ENCODE results near the gene KCNMB2.
A peak's percentile ranks its signal among the peaks of the same experiment; 100 is the strongest.

Gene KCNMB2

DNA sequence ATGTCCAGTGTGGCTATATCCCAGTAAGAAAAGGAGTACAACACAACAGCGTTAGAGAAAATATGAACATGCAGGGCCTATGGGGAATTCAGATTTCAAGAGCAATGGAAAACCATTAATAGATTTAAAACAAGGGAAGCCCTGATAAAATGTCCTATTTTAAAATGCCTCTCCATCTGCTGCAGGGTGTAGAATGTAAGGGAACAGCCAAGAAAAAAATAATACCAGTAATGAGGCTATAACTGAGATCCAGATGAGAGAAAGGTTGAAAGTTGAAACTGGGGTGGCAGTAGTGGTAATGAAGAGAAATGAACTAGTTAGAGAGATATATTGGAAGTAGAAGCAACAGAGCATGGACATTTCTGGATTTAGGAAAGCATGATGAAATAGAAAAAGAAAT, 226.1 kb downstream of the KCNMB2 start:
- DNase-seq = no peak

DNA sequence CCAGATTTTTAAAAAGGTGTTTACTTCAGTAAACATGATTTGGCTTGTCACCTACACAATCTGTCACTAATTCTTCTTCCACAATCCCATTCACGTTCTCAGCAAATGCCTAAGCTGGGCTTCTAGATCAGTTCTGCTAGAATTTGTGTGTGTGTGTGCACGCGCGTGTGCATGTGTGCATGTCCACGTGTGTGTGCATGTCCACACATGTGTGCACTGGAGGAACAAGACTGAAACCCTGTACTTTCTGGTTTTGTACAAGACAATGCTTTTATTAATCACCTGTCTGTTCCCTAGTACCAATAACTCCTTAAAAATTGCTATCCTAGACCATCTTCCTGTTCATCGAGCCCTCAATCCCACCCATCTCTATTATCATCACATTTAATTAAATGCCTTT, 229.2 kb downstream of the KCNMB2 start:
- DNase-seq = no peak

DNA sequence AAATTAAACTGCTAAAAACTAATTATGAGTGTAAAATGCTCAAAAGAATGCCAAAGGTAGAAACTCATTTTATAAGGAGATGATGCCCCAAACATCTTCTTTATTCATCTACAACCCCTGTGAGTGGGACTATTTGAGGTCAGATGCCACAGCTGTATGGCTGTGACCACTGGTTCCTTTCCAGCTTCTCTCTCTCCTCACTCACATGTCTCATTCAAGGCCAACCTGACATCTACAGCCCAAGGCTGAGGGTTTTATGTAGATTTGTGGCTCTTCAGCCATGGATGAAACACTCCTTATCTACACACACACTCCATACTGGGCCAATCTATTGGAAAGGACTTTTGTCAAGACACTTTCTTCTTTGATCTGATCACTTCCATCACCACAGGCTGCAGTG, 231.3 kb downstream of the KCNMB2 start:
- DNase-seq = peak; percentile 47

GRCh38 chr3:178768072-178768864, 232.0 kb downstream of the KCNMB2 start:
- peak; percentile 85 for DNase-seq

DNA sequence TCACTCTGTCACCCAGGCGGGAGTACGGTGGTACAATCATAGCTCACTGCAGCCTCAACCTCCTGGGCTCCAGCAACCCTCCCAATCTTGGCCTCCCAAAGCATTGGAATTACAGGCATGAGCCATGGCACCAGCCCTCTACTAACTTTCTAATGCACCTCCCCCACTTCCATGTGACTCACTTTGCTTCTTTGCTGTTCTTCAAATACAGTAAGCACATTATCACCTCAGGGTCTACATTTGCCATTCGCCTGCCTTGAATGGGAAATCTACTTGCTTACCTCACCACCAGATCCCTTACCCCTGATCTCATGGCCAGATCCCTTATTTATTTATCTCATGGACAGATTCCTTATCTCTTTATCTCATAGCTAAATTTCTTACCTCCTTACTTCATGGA, 235.3 kb downstream of the KCNMB2 start:
- DNase-seq = no peak

DNA sequence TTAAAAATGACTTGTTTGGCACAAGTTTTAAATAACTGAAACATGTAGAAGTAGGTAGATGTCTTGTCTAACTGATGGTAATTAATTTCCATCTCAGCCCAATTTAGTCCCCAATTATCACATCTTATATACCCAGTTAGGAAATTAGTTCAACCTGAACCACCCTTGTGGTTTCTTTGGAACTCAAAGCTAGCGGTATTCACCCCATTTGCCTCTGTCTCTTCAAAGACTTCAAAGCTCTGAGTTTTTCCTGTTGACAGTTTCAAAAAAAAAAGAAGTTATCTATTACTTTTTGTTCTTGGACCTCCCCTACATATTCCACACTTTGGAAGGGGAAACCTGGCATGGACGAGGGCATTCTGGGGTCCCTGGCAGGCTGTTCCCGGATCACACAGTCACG, 236.5 kb downstream of the KCNMB2 start:
- no peak for DNase-seq

DNA sequence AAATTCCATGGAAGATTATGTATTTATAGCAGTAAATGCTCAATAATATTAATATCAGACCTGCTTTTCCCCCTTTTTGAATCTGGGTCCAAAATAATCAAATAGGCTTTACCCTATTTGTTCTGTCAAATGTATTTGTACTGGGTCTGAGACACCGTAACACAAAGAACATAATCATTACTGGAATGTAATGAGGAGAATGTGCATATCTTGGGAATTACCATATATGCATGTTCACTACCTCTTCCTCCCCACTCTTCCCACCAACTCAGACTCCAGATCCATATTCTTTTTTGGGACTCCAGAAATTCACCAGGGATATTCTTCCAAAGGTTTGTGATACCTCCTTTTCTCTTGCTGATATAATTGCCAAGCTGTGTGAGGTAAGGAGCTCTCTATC, 237.1 kb downstream of the KCNMB2 start:
- DNase-seq = no peak

DNA sequence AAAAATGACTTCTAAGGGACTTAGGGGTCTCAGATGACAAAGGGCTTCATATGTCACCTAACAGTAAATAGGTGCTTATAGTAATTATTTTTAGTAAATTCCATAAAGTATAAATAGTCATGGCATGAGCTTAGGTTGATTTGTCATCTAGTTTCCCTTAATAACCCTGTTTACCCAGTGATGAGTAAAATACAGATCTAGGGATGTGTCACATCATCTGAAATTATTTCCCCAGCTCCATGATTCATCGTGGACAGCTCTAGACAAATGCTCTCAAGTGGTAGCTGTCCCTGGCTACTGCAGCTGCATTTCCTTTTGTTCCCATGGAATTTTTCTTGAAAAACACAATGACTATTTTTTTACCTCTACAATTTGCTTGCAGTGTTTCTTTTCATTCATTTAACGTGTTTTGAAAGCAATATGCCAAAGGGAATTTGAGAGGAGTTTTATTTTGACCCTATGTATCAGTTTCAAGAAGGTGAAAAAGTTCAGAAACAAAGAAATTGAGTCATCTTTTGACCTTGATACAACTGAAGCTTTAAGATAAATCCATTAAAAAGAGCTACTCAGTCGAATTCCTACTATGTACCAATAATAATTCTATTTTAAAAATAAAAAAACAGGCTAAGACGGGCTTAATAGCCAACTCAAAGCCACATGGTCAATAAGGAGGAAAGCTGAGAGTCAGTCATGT, 241.6 kb downstream of the KCNMB2 start:
- no peak for DNase-seq

- no peak for DNase-seq
Observed at GRCh38 chr3:178778589-178778988, 242.4 kb downstream of the KCNMB2 start.

DNA sequence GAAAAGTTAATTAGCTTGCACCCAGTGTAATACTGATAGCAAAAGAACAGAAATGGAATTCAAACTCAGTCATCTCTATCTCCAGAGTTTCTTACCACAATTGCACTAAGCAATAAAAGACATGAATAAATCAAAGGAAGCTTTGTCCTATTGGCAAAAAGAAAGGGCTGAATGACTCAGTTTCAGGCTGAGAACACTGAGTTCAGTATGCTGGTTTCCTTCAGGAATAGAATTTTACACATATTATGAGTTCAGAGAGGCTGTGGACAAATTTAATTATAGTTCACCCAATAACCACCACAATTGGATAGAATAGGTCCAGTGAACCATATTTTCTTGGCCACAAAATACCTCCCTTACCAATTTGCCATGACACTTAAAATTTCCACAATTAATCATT, 249.7 kb downstream of the KCNMB2 start:
- no peak for DNase-seq

- no peak for DNase-seq
Observed at GRCh38 chr3:178787960-178788359, 251.7 kb downstream of the KCNMB2 start.

DNA sequence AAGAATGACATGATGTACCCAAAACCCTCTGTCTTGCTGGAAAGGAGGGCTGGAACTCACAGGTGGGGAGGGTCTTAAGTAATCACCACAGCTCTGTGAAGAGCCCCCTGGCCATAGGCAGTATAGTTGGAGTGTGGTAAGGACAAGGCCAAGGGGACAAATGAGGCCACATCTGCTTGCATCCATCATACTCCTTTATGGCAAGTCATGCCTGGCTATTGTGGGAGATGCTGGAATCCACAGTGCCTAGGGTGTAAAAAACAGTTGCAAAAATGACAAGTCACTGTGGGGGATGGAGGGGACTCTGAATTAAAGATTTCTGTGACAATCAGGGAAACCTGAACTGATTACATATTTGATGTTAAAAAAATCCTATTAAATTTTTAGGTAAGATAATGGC, 258.5 kb downstream of the KCNMB2 start:
- DNase-seq = no peak

DNA sequence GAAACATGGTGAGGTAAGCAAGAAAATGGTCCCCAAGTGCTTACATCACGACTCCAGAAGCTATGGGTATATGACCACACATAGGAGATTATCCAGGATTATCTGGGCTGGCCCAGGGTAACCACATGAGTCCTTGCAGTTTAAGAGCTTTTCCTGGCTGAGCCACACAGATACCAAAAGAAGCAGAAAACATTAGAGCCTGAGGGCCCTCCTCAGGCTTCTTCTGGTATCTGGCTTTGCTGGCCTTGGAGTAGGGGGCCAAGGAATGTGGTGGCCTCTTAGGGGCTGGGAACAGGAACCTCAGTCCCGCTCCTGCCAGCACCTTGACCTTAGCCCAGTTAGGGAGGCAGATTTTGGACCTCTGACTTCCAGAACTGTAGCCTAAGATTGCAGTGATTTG, 259.1 kb downstream of the KCNMB2 start:
- no peak for DNase-seq

DNA sequence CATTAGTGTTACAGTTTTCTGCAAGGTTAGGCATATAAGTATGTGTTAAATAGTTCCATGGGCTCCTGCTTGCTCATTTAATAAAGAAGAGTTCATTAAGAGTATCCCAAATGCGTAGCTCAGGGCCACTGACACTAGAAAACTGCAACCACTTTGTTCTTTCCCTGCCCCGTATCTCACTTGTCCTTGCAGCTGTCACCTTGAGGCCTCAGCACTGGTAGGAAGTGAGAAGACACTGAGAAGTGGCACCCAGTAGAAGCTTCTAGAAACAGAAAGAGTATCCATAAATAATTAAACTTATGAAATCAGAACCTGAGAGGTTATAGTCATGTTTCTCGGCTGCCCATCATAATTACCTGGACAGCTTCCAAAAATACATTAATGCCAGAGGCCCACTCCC, 266.0 kb downstream of the KCNMB2 start:
- DNase-seq = no peak

DNA sequence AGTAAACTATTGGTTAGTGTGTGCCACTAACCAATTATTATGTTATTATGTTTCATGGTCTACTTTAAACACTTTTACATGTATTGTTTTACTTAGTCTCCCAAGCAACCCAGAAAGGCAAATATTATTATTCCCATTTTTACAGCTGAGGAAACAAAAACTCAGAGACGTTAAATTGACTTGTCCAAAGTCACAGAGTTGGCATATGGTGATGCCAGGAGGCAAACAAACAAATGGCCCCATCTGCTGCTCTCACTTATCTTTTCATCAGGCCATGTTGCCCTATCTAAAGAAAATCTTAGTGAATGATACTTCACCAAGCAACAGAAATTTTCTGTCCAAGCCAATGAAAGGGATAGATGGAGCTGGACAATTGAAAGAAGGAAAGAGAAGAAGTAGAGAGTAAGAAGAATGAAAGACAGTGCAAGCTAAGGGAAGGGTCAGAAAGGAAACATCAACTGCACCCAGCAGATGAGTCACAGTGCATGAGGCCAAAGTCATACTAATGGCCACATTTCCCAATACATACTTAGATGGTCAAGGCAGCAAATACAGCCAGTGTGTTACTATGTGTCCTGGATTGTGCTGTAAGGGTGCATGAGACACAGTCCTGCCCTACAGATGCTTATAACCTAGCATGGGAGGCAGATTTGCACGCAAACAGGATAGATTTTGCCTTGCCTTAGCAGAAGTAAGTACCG, 266.9 kb downstream of the KCNMB2 start:
- DNase-seq = no peak

DNA sequence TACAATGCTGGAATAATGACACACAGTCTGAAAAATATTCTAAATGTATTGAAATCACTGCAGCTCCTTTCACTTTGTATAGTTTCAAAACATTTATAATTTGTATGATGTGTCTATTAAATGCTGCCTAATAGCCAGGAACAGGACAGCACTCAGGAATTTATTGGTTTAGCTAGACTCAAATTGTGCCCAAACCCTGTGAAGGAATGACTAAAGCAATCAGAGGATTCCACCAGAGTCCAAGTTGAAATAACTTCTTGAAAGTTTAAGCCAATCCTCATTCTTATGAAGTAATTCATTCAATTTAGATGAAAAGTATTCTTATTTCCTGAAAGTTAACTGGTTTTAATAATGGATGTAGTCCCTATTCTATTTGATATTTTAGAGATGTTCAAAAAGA, 268.4 kb downstream of the KCNMB2 start:
- DNase-seq = no peak

DNA sequence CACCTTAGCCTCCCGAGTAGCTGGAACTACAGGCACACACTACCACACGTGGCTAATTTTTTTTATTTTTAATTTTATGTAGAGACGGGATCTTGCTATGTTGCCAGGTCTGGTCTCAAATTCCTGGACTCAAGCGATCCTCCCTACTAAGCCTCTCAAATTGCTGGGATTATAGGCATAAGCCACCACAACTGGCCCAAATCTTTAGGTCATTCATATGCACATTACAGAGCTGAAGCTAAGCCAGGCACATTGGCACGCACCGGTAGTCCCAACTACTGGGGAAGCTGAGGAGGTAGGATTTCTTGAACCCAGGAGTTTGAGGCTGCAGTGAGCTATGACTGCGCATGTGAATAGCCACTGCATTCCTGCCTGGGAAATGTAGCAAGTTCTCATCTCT, 269.5 kb downstream of the KCNMB2 start:
- no peak for DNase-seq

GRCh38 chr3:178806651-178807050, 270.4 kb downstream of the KCNMB2 start:
- no peak for DNase-seq

DNA sequence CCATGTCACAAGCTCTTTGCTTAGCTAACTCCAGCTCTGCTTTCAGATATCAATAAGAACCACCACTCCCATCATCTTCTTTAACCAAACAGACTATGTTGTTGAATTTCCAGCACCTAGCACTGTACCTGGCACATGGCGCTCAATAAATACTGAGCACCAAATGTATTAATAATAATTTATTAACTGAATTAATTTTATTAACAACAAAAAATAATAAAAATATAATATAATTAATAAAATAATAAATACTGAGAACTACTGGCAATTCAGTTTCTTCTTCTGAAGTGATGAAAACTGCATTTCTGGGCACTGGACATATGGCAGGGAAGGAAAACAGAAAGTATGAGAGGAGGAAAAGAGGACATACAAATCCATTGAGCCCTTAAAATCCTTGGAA, 271.5 kb downstream of the KCNMB2 start:
- DNase-seq = no peak

DNA sequence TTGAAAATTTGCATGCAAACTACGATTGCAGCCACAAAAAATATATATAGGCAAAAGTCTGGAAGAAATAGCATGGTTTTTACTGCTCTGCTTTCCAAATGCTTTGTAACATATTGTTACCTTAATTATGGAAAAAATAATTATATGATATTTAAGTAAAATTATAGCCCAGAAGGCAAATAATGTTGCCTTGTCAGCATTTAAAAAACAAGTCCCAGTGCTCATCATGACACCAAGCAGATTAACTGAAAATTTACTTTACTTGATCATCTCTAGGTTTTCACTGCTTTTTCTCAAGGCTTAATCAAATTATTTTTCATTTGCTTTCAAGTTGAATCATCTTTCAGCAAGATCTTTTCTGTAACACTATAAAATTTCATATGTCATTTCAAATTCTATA, 272.5 kb downstream of the KCNMB2 start:
- DNase-seq = no peak

DNA sequence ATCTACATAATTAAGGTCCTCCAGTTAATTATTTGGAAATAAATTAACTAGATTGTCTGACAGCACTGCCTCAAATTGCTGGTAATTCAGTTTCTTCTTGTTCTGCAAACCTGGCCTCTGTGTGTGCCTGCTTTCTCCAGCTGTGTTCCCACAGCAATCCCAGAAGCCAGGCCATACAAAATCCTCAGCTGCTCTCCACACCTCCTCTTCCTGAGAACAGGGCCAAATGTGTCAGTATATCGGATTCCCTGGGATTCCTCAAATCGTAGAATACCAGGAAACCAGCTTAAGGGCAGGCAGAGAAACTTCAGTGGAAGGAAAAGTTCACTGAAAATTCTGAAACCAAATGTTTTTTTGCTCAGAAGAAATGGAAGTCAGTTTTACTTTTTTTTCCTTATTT, 273.9 kb downstream of the KCNMB2 start:
- no peak for DNase-seq

DNA sequence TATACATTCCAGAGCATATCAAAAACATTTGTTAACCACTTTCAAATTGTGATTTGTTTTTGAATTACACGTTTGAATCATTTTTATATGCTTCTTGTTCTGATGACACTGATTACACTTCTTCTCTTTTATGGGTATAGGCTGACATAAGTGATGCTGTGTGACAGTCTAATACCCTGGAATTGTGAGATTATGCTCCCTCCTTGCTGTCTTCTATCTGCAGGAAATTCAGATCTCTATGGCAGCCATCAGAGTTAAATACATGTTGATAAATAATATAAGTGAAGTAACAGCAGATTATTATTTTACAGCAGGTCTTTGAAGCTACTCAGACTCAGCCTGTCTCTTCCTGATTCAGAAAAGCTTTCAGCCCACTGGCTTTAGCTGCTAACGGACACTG, 286.5 kb downstream of the KCNMB2 start:
- no peak for DNase-seq

DNA sequence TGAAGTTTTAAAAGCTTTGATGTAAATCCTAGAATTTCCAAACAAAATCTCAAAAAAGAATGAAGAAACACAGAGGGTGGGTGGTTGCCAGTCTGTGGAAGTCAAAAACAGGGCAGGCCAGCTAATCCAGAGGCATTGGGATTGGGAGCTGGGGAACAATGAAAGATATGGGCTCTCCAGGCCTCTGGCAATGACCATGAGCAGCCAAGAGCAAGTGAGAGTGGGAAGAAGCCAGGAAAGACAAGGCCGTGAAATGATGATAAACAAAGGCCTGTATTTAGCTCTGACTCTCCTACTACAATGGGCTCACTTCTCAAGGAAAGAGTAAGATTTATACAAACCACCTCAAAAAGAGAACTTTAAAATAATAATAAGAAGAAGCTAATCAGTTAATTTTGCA, 286.9 kb downstream of the KCNMB2 start:
- no peak for DNase-seq

DNA sequence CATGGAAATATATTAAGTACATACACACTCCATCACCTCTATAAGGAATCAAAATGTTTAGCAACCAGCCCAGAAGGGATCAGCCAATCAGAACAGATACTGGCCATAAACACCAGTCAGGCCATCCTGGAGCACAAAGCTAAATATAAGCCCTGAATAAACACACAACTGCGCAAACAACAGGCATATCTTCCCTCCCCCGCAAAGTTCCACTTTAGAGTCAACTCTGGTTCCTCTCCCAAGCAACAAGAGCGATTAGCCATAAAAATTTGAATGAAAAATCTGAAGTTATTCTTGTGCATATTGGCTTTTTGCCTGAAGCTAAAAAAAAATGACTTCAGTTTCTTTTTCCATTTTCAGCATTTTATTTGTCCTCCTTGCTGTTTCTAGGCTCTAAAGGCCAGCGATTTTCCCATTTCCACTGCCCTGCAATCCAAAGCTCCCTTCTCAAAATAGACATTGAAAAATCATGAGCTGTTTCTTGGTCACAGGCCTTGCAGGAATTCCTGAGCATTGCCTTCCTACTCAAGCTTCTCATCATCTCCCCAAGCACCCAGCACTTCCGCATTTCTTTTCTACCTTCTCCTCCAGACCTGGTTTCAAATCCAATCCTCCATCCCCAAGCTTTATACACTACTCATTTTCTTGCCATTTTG, 287.5 kb downstream of the KCNMB2 start:
- DNase-seq = no peak
